ENCODE data around the gene RHOH.
"Not testable (repeated sequence)": the region's sequence is repeated elsewhere in the genome, so short reads cannot be mapped to it uniquely, and the experiment has no call there.

The RHOH gene

GRCh38 chr4:40283968-40284367 lies 87.1 kb downstream of the RHOH start:
- peak overlapping the region; percentile 43 for H3K27ac ChIP-seq
- CTCF ChIA-PET: interaction anchor here (0.9 kb wide), 2 partner anchors 13 to 41 kb away, joined by 3 to 4 read pairs; no protein-coding TSS in a partner anchor
- peak; percentile 45 for DNase-seq (ENCODE audit: low spot score)
- POLR2A ChIA-PET (ENCODE audit: low non-redundant PET): no interaction called here
- no peak for TF ChIP-seq CTCF (conservative IDR thresholded peaks at IDR 0.05; ENCODE audit: low read depth)

GRCh38 chr4:40285692-40286091 lies 88.9 kb downstream of the RHOH start:
- CTCF ChIA-PET: no interaction called here
- POLR2A ChIA-PET (ENCODE audit: low non-redundant PET): no interaction called here
- H3K27ac ChIP-seq: no peak overlapping the region
- DNase-seq (ENCODE audit: low spot score): no peak
- no peak for TF ChIP-seq CTCF (conservative IDR thresholded peaks at IDR 0.05; ENCODE audit: low read depth)

GRCh38 chr4:40288566-40288965 lies 91.7 kb downstream of the RHOH start:
- TF ChIP-seq CTCF (conservative IDR thresholded peaks at IDR 0.05; ENCODE audit: low read depth): no peak
- CTCF ChIA-PET: interaction anchor here (0.6 kb wide), 1 partner anchor 126 kb away, joined by 4 read pairs; no protein-coding TSS in a partner anchor
- DNase-seq (ENCODE audit: low spot score): no peak
- POLR2A ChIA-PET (ENCODE audit: low non-redundant PET): no interaction called here
- no peak overlapping the region for H3K27ac ChIP-seq

GRCh38 chr4:40289366-40290188 lies 92.7 kb downstream of the RHOH start:
- POLR2A ChIA-PET (ENCODE audit: low non-redundant PET): no interaction called here
- CTCF ChIA-PET: interaction anchor here (1.0 kb wide), 1 partner anchor 28 kb away, joined by 4 read pairs; no protein-coding TSS in a partner anchor
- DNase-seq (ENCODE audit: low spot score): no peak
- TF ChIP-seq CTCF (conservative IDR thresholded peaks at IDR 0.05; ENCODE audit: low read depth): no peak
- no peak overlapping the region for H3K27ac ChIP-seq

GRCh38 chr4:40290611-40291186 lies 93.9 kb downstream of the RHOH start:
- CTCF ChIA-PET: interaction anchor here (0.6 to 1.0 kb wide), 4 partner anchors 14 to 141 kb away, joined by 3 to 4 read pairs (median 3); no protein-coding TSS in a partner anchor
- POLR2A ChIA-PET (ENCODE audit: low non-redundant PET); DNase-seq (ENCODE audit: low spot score); H3K27ac ChIP-seq: not testable (repeated sequence)

GRCh38 chr4:40292313-40292759 lies 95.5 kb downstream of the RHOH start:
- no peak overlapping the region for H3K27ac ChIP-seq
- TF ChIP-seq CTCF (conservative IDR thresholded peaks at IDR 0.05; ENCODE audit: low read depth): no peak
- no peak for DNase-seq (ENCODE audit: low spot score)
- POLR2A ChIA-PET (ENCODE audit: low non-redundant PET): no interaction called here
- CTCF ChIA-PET: no interaction called here

- CTCF ChIA-PET: interaction anchor here (0.6 kb wide), 2 partner anchors 263 to 395 kb away, joined by 3 read pairs; no protein-coding TSS in a partner anchor
- no peak for DNase-seq (ENCODE audit: low spot score)
- H3K27ac ChIP-seq: no peak overlapping the region
- no peak for TF ChIP-seq CTCF (conservative IDR thresholded peaks at IDR 0.05; ENCODE audit: low read depth)
- POLR2A ChIA-PET (ENCODE audit: low non-redundant PET): no interaction called here
These were observed 97.5 kb downstream of the RHOH start for GRCh38 chr4:40294339-40294738.

- CTCF ChIA-PET; DNase-seq (ENCODE audit: low spot score); POLR2A ChIA-PET (ENCODE audit: low non-redundant PET); H3K27ac ChIP-seq: not testable (repeated sequence)
These were observed 98.2 kb downstream of the RHOH start for GRCh38 chr4:40295030-40295429.

All from RWPE1 (cell line).